AG10803 (cell line): Measurements from ENCODE around the gene KCNMA1.
A peak's percentile ranks its signal among the peaks of the same experiment; 100 is the strongest.

ENCODE experiments used
- DNase-seq: peaks from one replicate; pipeline ENCODE4 v3.0.0; 2010; ENCODE audit warnings: low read depth
- H3K4me3 ChIP-seq: 2 replicates; pipeline ENCODE4 v1.5.1; 2011; ENCODE audit warnings: mild to moderate bottlenecking, low read length, control low read depth
- CTCF ChIP-seq: conservative IDR thresholded peaks from 2 replicates; pipeline ENCODE4 v1.5.1; 2011; ENCODE audit warnings: mild to moderate bottlenecking, low read length, control low read depth, inconsistent platforms

KCNMA1 gene

DNA sequence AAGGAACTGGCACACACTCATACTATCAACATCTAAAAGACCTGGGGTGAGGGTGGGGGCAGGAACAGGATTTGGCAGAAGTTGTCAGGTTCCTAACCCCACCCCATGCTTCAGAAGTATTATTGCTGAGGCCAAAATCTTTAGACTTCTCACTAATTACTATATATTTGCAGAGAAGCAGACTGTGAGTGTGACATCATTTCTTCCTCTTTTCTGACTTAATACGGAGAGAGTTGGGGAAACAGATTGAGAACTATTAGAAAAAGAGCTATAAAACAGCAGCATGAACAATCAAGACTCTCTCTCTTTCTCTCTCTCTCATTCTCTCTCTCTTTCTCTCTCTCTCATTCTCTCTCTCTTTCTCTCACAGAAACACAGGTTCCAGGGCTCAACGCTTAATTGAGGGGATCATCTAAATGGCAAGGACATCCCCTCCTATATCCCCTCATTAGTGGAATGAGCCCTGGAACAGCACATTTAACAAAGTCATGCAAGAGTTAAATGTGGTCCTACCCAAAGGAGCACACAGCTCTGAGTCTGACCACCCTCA, 94.8 kb downstream of the KCNMA1 start:
- no peak for TF ChIP-seq CTCF
- H3K4me3 ChIP-seq: no peak overlapping the region
- DNase-seq: no peak

- no peak overlapping the region for H3K4me3 ChIP-seq
- no peak for TF ChIP-seq CTCF
- no peak for DNase-seq
Measured at GRCh38 chr10:77541944-77542343, 95.7 kb downstream of the KCNMA1 start.

GRCh38 chr10:77541247-77541646, 96.4 kb downstream of the KCNMA1 start:
- DNase-seq: no peak
- no peak for TF ChIP-seq CTCF
- H3K4me3 ChIP-seq: no peak overlapping the region

- DNase-seq: no peak
- TF ChIP-seq CTCF: no peak
- H3K4me3 ChIP-seq: no peak overlapping the region
Measured at GRCh38 chr10:77539147-77539935, 98.3 kb downstream of the KCNMA1 start.

DNA sequence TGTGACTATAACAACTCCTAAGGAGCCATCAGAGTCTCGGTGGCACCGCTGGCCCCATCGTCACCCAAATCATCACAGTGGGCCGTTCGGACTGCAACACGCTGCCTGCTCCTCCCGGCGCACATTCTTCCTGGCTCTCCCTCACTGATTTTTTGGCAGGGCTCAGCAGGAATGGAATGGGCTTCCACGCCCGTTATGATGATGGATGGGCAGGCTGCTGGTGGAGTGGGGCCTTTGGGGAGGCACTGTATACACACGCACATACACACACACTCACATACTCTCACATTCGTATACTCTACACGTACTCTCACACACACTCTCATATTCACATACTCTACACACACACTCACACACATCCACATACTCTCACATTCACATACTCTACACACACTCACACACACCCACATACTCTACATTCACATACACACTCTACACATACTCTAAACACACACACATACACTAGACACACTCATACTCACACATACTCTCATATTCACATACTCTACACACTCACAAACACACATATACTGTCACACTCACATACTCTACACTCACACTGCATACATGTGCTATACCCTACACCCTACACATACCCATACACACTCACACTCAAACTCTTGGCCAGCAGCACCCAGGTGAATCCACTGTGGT, 99.8 kb downstream of the KCNMA1 start:
- no peak overlapping the region for H3K4me3 ChIP-seq
- peak; percentile 85 for DNase-seq
- no peak for TF ChIP-seq CTCF

DNA sequence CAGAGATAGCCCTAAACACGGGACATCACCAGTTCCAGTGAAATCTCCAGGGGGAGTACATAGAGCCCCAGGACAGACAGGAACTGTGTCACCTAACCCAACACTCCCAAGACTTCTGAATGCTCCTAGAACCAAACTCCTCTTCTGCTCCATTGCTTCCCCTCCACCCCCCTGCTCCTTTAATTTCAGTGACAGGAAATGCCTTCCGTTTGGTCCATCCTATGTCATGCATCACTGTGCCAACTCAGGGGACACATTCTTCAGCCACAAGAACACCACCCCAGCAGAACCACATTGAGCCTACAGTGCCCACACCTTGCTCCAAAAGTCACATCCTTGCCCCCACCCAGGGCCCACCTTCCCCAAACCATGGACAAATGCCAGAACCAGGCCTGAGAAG, 100.5 kb downstream of the KCNMA1 start:
- H3K4me3 ChIP-seq: no peak overlapping the region
- DNase-seq: no peak
- no peak for TF ChIP-seq CTCF

GRCh38 chr10:77533887-77534278, 103.7 kb downstream of the KCNMA1 start:
- DNase-seq: no peak
- no peak for TF ChIP-seq CTCF
- H3K4me3 ChIP-seq: no peak overlapping the region
